Small intestine (tissue), 7 donors: Measurements from ENCODE around the gene CLEC16A. TPM values are rescaled to one million over a fixed set of nuclear protein-coding genes. Genes with fewer than 3 reads are reported as not detected.

Experiments used
- DNase-seq, 2 donors: peaks; one replicate each; pipeline versions ENCODE4 v3.0.0 to v3.0.0-alpha.2; 2013
- FAIRE-seq: peaks from 2 replicates; lab custom pipeline; 2012; peaks lifted over from hg19 to GRCh38; lab: Jason Lieb, UNC
- H3K27ac ChIP-seq, 3 donors: one replicate each; pipeline ENCODE4 v1.5.1; 2013; ENCODE audit warnings: low read length in 2 of 3, mild to moderate bottlenecking in 2 of 3, control low read depth in 1 of 3, inconsistent platforms in 1 of 3, low read depth in 1 of 3, moderate library complexity in 1 of 3
- H3K27me3 ChIP-seq, 3 donors: one replicate each; pipeline ENCODE4 v1.6.1; 2013; ENCODE audit warnings: low read length in 3 of 3, inconsistent platforms in 1 of 3; ENCODE audit not compliant: control insufficient read depth in 3 of 3, insufficient read depth in 3 of 3
- H3K36me3 ChIP-seq, 3 donors: one replicate each; pipeline ENCODE4 v1.6.1; 2013; ENCODE audit warnings: low read length in 3 of 3, inconsistent platforms in 1 of 3, low read depth in 1 of 3, mild to moderate bottlenecking in 1 of 3, moderate library complexity in 1 of 3; ENCODE audit not compliant: control insufficient read depth in 3 of 3, insufficient read depth in 2 of 3
- H3K4me1 ChIP-seq, 3 donors: one replicate each; pipeline ENCODE4 v1.6.1; 2013; ENCODE audit warnings: low read length in 2 of 3, inconsistent platforms in 1 of 3, low read depth in 1 of 3, mild to moderate bottlenecking in 1 of 3, moderate library complexity in 1 of 3; ENCODE audit not compliant: control insufficient read depth in 3 of 3, insufficient read depth in 2 of 3
- H3K4me3 ChIP-seq, 3 donors: one replicate each; pipeline ENCODE4 v1.5.1; 2013; ENCODE audit warnings: low read length in 3 of 3, control low read depth in 1 of 3, inconsistent platforms in 1 of 3, low read depth in 1 of 3, mild to moderate bottlenecking in 1 of 3, moderate library complexity in 1 of 3
- H3K9me3 ChIP-seq, 2 donors: one replicate each; pipeline ENCODE4 v1.6.1; 2013; ENCODE audit warnings: low read depth in 1 of 2, low read length in 1 of 2; ENCODE audit not compliant: control insufficient read depth in 2 of 2, insufficient read depth in 1 of 2
- WGBS, 3 donors: extraction: QIAGEN DNeasy Blood & Tissue Kit; methylation state at CpG; one replicate each; pipeline ENCODE4 v1.1.7; 2013; 5-methylcytosine and 5-hydroxymethylcytosine counted together
- polyA plus RNA-seq, 4 donors: library from polyadenylated mRNA; stranded (reverse) in 3 of 4; unstranded in 1 of 4; fragments of 200-250 nt in 3 of 4; fragments of 120-200 nt in 1 of 4; gene quantifications; one replicate each; pipeline versions ENCODE4 v1.2.1 to v1.2.3, GENCODE V29; 2013
- donor health status: healthy with polysubstance abuse.
- donor health status: control.
- donor health status: control.
- donor health status: Bipolar disorder and iron deficiency.
- donor health status: healthy.

CLEC16A gene
- polyA plus RNA-seq, 4 donors = 12.2 to 23.5 (median 14.1) TPM

DNA sequence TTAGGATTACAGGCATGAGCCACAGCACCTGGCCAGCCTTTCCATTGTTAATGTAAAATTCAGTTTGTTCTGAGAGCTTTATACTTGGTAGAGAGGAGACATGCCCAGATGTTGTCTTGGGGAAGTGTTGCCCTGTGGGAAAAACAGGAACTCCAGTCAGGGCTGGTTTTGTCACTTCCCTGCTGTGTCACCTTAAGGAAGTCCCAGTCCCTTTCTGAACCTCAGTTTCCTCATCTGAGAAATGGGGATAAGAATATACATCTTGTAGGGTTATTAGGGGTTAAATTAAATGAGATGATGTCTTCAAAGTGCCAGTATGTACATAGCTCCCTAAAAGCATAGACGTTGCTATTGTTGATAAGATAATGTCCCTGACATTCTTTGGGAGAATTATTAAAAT lies 25.3 kb downstream of the CLEC16A start:
- H3K9me3 ChIP-seq = no peaks in the 10 kb centered on the region
- no peak overlapping the region for H3K27ac ChIP-seq
- no peaks in the 10 kb centered on the region for H3K4me1 ChIP-seq
- DNase-seq = no peak
- H3K27me3 ChIP-seq = no peaks in the 10 kb centered on the region
- H3K4me3 ChIP-seq = no peak overlapping the region
- 22 to 47% (median 34%) methylated on average over 1 of the region's 1 CpG for WGBS, 3 donors
- peaks cover 0 to 44% (median 14%) of the 10 kb centered on the region in 3 donors for H3K36me3 ChIP-seq
- FAIRE-seq = no peak

DNA sequence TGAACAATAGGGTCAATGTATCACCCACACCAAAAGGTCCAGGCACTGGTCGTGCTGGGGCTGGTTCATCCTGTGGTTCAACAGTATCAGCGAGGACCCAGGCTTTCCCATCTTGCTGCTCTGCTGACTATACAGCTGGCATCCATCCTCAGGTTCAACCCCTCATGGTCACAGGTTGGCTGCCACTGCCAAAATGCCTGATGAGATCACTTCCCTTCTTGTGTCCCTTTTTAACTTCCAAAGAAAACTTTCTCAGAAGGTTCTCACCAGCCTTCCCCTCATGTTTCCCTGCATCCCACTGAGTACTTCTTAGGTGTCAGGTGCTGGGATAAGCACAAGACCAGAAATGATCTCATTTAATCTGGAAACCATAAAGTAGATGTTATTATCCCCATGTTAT lies 25.7 kb downstream of the CLEC16A start:
- Histone ChIP-seq H3K36me3 (peaks cover 0 to 42% (median 14%) of the 10 kb centered on the region in 3 donors), H3K27me3 (no peaks in the 10 kb centered on the region), H3K27ac (no peak overlapping the region), H3K4me3 (no peak overlapping the region), H3K9me3 (no peaks in the 10 kb centered on the region), H3K4me1 (no peaks in the 10 kb centered on the region)
- 92 to 97% (median 95%) methylated on average over 2 of the region's 2 CpGs for WGBS, 3 donors
- no peak for FAIRE-seq
- no peak for DNase-seq

DNA sequence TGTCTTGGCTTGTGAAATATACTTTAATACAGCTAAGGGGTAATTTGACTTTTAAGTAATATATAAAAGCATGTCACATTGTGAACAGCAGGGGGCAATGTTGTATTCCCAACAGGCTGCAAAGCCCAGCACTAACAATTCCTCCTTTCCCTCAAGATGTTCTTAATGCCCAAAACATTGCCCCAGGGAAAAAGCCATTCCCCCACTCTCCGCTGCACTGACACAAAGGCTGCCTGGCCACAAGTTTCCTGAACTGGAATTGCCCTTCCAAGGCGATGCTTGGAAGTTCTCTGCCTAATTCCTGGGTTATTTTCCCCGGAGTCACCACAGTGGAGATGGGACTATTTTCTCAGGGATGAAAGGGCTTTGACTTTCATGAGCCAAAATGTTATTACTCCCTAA lies 27.2 kb downstream of the CLEC16A start:
- 49 to 75% (median 68%) methylated on average over 3 of the region's 3 CpGs for WGBS, 3 donors
- H3K4me3 ChIP-seq = no peak overlapping the region
- DNase-seq (peak; percentile 67 to 77), FAIRE-seq (no peak)
- H3K27ac ChIP-seq = no peak overlapping the region
- no peaks in the 10 kb centered on the region for H3K27me3 ChIP-seq
- H3K4me1 ChIP-seq = no peaks in the 10 kb centered on the region
- H3K36me3 ChIP-seq = peaks cover 2 to 41% (median 14%) of the 10 kb centered on the region in 3 donors
- H3K9me3 ChIP-seq = no peaks in the 10 kb centered on the region

DNA sequence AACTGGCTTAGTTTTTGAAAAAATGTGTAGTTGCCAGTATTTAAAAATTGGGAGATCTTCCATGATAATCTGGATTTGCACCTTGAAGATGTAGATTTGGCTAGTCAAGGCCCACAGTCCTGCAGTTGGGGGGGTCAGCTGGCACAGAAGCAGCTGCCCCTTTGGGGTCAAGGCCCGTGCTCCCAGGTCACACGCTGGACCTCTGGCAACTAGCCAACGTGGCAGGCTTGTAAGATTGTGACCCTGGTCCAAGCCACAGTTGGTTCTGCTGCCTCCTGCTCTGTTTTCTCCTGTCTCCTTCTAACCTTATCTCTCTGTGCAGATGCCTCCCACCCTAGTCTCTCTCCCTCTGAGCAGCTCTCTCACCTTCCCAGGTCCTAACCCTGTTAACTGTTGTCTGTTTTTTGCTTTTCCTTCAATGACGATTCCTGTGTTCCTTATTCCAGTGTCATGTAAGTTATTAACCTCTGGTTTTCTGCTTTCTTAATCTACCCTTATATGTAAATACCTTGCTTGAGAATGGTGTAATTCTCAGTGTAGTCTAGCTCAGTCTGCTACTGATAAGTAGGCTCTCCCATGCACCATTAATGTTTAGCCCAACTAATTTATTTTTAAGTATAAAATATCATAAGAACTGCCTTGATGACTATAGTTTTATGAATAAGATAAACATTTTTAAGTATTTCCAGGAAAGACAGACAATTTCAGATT lies 27.9 kb downstream of the CLEC16A start:
- no peak overlapping the region for H3K4me3 ChIP-seq
- no peaks in the 10 kb centered on the region for H3K9me3 ChIP-seq
- H3K27ac ChIP-seq = no peak overlapping the region
- H3K4me1 ChIP-seq = no peaks in the 10 kb centered on the region
- DNase-seq (no peak), FAIRE-seq (no peak)
- H3K36me3 ChIP-seq = peaks cover 3 to 41% (median 15%) of the 10 kb centered on the region in 3 donors
- H3K27me3 ChIP-seq = no peaks in the 10 kb centered on the region
- WGBS, 3 donors = 56 to 67% (median 57%) methylated on average over 4 of the region's 4 CpGs

DNA sequence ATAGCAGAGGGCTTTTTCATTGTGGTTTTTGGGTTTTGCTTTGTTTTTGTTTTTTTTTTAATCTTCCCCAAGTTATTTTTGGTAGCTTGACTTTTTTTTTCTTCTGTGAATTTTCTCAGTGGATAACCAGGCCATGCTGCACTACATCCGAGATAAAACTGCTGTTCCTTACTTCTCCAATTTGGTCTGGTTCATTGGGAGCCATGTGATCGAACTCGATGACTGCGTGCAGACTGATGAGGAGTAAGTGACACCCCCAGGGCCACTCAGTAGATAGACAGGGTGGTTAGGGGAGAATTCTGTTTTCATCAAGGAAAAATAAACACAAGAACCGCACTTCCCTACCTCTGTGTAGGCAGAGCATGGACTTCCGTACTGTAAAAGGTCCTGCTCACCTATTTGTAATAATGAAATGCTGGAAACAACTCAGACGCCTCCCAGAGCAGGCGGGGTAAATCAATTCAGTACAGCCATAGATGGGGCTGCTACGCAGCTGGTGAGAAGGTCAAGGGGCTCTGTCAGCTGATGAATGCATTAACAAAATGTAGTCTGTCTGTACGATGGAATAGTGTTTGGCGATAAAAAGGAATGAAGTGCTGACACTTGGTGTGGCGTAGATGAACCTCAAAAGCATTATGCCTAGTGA lies 28.6 kb downstream of the CLEC16A start:
- no peak for FAIRE-seq
- 84 to 94% (median 87%) methylated on average over 12 of the region's 12 CpGs for WGBS, 3 donors

DNA sequence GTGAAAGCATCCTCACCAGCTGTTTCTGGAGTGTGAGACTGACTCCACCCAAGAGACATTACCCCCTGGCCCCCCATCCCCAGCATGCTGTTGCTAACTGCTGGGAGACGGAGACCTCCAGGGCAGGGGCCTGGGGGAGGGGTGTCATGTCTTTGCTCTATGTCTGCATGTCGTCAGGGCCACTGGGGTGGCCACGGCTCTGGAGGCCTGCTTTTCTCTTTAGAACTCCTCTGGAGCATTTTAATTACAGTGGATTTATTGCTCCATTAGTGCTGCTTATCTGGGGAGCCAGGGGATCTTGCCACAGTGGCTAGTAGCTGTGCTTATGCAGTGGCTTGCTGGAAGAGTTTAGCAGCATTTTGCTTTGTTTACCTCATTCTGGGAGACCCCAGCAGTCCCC lies 32.3 kb downstream of the CLEC16A start:
- H3K27me3 ChIP-seq = no peaks in the 10 kb centered on the region
- FAIRE-seq = no peak

More for the DNA sequence above, 28.6 kb downstream of the CLEC16A start:
- Histone ChIP-seq H3K27me3 (no peaks in the 10 kb centered on the region), H3K36me3 (peaks cover 3 to 42% (median 18%) of the 10 kb centered on the region in 3 donors), H3K4me1 (no peaks in the 10 kb centered on the region), H3K9me3 (no peaks in the 10 kb centered on the region), H3K27ac (no peak overlapping the region), H3K4me3 (no peak overlapping the region)
- DNase-seq = no peak

DNA sequence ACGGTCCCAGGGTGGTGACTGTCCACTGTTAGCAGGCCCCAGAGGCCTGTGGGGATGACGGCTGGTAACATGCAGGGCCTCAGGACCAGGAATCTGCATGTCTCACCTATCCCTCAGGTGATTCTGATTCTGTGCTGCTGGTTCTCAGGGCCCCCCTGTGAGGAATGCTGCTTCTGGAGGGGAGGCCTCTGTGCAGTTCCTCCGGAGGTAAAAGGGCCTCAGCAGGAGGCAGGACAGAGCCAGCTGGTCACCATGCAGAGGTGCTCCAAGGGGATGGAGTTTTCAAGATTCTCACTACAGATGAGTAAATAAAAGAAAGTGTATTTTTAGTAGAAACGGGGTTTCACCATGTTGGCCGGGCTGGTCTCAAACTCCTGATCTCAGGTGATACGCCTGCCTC lies 33.8 kb downstream of the CLEC16A start:
- no peaks in the 10 kb centered on the region for H3K9me3 ChIP-seq
- H3K27me3 ChIP-seq = no peaks in the 10 kb centered on the region
- no peak overlapping the region for H3K4me3 ChIP-seq
- no peaks in the 10 kb centered on the region for H3K4me1 ChIP-seq
- no peak overlapping the region for H3K27ac ChIP-seq
- DNase-seq = no peak
- H3K36me3 ChIP-seq = peaks cover 8 to 35% (median 20%) of the 10 kb centered on the region in 3 donors
- 95 to 99% (median 97%) methylated on average over 6 of the region's 6 CpGs for WGBS, 3 donors
- no peak for FAIRE-seq

More for the DNA sequence above, 32.3 kb downstream of the CLEC16A start:
- Histone ChIP-seq H3K36me3 (peaks cover 8 to 36% (median 23%) of the 10 kb centered on the region in 3 donors), H3K4me3 (no peak overlapping the region), H3K27ac (no peak overlapping the region), H3K4me1 (no peaks in the 10 kb centered on the region), H3K9me3 (no peaks in the 10 kb centered on the region)
- 37 to 73% (median 56%) methylated on average over 3 of the region's 3 CpGs for WGBS, 3 donors
- DNase-seq = no peak

DNA sequence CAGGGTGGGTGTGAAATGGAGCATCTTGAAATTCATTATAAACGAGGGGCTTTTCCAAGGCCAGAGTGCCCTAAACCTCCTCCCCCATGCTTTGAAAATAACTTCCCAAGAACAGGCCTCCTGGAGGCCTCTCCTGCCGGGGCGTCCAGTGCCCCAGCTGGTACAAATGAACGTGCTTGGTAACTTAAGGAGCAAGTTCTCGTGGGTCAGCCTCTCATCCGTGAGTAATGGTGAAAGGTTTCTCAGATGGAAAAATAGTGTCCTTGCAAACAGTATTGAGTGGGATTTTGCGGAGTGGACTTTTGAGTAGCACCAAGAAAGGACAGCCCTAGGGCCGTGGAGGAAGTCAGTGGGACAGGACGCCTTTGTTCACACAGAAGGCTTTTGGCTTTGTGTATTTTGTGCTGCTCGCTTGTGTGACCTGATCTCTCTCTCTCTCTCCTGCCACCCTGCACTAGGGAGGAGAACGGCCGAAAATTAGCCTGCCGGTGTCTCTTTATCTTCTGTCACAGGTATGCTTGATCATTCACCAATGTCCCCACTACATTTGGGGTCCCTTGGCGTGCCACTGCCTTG lies 34.6 kb downstream of the CLEC16A start:
- H3K9me3 ChIP-seq = no peaks in the 10 kb centered on the region
- H3K27me3 ChIP-seq = no peaks in the 10 kb centered on the region
- no peak overlapping the region for H3K4me3 ChIP-seq
- no peaks in the 10 kb centered on the region for H3K4me1 ChIP-seq
- peaks cover 8 to 35% (median 18%) of the 10 kb centered on the region in 3 donors for H3K36me3 ChIP-seq
- H3K27ac ChIP-seq = no peak overlapping the region
- 91 to 95% (median 93%) methylated on average over 14 of the region's 14 CpGs for WGBS, 3 donors
- no peak for FAIRE-seq
- DNase-seq = no peak
